Stimulated activated naive B cell treated with anti-CD40 and anti-IgM and Interleukin-4, amounts not matched to agents 10 μg/mL and 1 μg/mL and 100 μg/mL, for 72 hours (primary cell): ENCODE data around the gene CDC42EP4.
A peak's percentile ranks its signal among the peaks of the same experiment; 100 is the strongest.

ENCODE experiments used
- ATAC-seq, 2 donors: fragments of 150-1000 bp; cut with Tn5 transposase; replicated peaks; 2 replicates each; pipeline ENCODE4 v1.10.0; 2021; ENCODE audit warnings: moderate library complexity in 1 of 2
- DNase-seq: peaks from one replicate; pipeline ENCODE4 v3.0.0; 2021
- H3K27ac Mint-ChIP-seq: one replicate; pipeline ENCODE4 v1.8.0; 2022; ENCODE audit warnings: mild to moderate bottlenecking, mixed read lengths
- H3K27me3 Mint-ChIP-seq, 2 donors: one replicate each; pipeline ENCODE4 v1.8.0; 2022; ENCODE audit warnings: mixed read lengths in 2 of 2
- H3K36me3 Mint-ChIP-seq, 2 donors: one replicate each; pipeline ENCODE4 v1.8.0; 2022; ENCODE audit warnings: mixed read lengths in 2 of 2, mild to moderate bottlenecking in 1 of 2
- H3K4me1 Mint-ChIP-seq, 2 donors: one replicate each; pipeline ENCODE4 v1.8.0; 2022; ENCODE audit warnings: mixed read lengths in 2 of 2, mild to moderate bottlenecking in 1 of 2
- H3K4me3 Mint-ChIP-seq, 2 donors: one replicate each; pipeline ENCODE4 v1.8.0; 2022; ENCODE audit warnings: mild to moderate bottlenecking in 2 of 2, mixed read lengths in 2 of 2, moderate library complexity in 1 of 2
- H3K9me3 Mint-ChIP-seq, 2 donors: one replicate each; pipeline ENCODE4 v1.8.0; 2022; ENCODE audit warnings: mixed read lengths in 2 of 2, mild to moderate bottlenecking in 1 of 2

Gene CDC42EP4

DNA sequence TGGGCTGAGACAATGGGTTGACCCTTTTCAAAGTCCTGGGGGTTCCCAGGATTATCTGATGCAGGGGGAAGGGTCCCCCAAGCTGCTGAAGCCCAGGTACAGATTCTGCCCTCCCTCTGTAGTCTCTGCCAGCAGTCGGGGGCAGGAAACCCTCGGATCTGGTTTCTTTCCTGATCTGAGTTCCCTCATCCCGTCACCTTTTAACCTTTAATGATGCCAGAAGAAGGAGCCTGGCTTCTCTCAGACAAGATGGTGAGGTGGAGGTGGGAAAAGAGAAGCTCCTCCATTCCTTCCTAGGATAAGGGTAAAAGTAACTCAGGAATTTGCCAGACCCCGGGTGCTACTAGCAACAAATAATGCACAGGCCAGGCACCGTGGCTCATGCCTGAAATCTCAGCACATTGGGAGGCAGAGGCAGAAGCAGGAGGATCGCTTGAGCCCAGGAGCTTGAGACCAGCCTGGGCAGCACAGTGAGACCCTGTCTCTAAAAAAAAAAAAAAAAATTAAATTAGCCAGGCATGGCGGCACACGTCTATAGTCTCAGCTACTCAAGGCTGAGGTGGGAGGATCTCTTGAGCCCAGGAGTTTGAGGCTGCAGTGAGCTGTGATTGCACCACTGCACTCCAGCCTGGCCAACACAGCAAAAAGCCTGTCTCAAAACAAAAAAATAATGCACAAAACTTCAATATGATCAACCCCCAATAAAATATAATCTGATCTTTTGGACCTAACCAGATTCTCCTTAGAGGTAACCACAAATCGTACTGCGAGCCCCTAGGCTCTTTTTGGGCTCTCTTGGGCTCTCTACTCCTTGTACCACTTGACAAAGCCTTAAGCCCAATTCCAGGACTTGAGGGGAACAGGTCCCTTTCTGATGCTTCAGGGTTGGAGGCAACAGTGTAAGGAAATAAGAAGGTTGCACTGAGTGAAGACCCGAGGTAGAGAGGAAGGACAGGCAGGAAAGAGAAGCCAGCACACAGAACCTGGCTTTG lies 5.7 kb downstream of the CDC42EP4 start:
- no peak overlapping the region for H3K27ac Mint-ChIP-seq
- H3K4me3 Mint-ChIP-seq: no peak overlapping the region
- peaks cover 14 to 18% of the 10 kb centered on the region in 2 donors for H3K4me1 Mint-ChIP-seq
- peaks cover 23 to 50% of the 10 kb centered on the region in 2 donors for H3K27me3 Mint-ChIP-seq
- DNase-seq (no peak), ATAC-seq (no peak)
- H3K36me3 Mint-ChIP-seq: no peaks in the 10 kb centered on the region
- H3K9me3 Mint-ChIP-seq: no peaks in the 10 kb centered on the region

DNA sequence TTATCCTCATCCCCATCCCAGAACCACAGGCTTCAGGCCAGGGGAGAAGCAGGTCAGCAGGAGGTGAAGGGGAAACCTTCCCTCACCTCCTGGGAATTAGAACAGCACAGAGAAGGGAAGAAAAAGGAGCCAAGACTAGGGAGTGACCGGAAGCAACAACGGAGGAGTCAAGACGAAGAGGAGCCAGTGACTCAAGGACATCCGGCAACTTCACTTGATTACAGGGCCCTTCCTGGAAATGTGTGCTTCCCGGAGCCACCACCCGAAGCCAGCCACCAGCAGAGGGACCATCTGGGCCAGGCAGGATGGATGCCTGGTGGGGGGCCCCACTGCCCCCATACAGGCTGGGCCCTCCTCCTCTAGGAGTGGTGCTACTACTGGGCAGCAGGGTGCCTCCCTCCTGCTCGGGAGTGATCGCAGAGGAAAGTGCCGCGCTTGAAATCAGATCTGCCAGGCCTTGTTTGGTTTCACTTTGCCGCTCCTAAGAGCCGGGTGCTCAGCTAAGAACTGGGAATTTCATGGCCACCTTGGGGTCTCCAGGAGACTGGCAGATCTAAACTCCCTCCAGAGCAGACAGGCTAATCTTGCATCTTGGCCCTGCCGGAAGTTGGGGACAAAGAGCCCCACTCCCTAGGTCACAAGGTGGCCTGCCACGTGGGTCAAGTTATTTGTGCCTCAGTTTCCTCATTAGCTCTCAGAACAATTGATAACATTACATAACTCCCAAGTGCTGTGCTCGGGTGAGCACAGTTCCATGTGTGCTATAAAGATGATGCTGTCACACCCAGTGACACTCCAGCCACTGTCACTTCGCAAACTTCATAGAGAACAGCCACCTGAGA lies 6.6 kb downstream of the CDC42EP4 start:
- Mint-ChIP-seq H3K27ac (no peak overlapping the region), H3K9me3 (no peaks in the 10 kb centered on the region), H3K36me3 (no peaks in the 10 kb centered on the region), H3K27me3 (peaks cover 22 to 47% of the 10 kb centered on the region in 2 donors), H3K4me1 (peaks cover 10 to 11% of the 10 kb centered on the region in 2 donors), H3K4me3 (peak overlapping the region in 1 of 2 donors; percentile 53)
- ATAC-seq (peak in 1 of 2 donors; percentile 23), DNase-seq (no peak)

DNA sequence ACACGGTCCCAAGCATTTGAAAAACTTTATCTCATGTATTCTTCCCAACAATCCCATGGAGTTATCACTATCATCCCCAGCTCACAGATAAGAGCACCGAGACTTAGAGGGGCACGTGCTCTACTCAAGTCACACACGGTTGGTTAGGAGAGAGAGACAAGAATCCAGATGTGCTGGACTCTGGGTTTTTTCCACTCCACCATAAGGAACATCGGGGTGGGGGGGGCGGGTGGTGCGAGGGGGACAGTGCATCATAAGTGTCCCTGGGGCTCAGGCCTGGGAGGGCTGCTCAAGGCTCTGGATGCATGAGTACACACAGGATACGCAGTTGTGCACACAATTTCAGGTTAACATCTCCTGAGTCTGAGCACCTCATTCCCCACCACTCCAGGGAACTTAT lies 7.4 kb downstream of the CDC42EP4 start:
- no peak overlapping the region for H3K27ac Mint-ChIP-seq

DNA sequence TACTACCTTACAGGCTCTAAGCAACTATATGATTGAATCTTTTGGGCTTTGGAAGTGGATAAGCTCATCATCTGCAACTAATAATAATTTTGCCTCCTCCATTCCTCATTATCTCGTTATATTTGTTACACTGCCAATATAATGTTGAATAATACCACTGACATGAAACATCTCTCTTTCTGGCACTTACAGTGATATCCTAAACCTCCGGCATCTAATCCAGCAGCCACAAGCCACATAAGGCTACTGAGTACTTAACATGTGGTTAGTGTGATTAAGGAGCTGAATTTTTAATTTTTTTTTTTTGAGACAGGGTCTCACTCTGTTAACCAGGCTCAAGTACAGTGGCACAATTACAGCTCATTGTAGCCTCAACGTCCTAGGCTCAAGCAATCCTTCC lies 9.6 kb downstream of the CDC42EP4 start:
- H3K4me3 Mint-ChIP-seq: no peak overlapping the region
- H3K4me1 Mint-ChIP-seq: peaks cover 0 to 8% of the 10 kb centered on the region in 2 donors
- peaks cover 31 to 41% of the 10 kb centered on the region in 2 donors for H3K27me3 Mint-ChIP-seq
- H3K9me3 Mint-ChIP-seq: no peaks in the 10 kb centered on the region
- H3K27ac Mint-ChIP-seq: no peak overlapping the region
- no peak for ATAC-seq
- no peak for DNase-seq
- H3K36me3 Mint-ChIP-seq: no peaks in the 10 kb centered on the region

More for the DNA sequence above, 7.4 kb downstream of the CDC42EP4 start:
- no peak overlapping the region for H3K4me3 Mint-ChIP-seq
- H3K36me3 Mint-ChIP-seq: no peaks in the 10 kb centered on the region
- H3K4me1 Mint-ChIP-seq: peaks cover 4 to 5% of the 10 kb centered on the region in 2 donors
- H3K27me3 Mint-ChIP-seq: peaks cover 24 to 41% of the 10 kb centered on the region in 2 donors
- ATAC-seq (no peak), DNase-seq (no peak)
- no peaks in the 10 kb centered on the region for H3K9me3 Mint-ChIP-seq

DNA sequence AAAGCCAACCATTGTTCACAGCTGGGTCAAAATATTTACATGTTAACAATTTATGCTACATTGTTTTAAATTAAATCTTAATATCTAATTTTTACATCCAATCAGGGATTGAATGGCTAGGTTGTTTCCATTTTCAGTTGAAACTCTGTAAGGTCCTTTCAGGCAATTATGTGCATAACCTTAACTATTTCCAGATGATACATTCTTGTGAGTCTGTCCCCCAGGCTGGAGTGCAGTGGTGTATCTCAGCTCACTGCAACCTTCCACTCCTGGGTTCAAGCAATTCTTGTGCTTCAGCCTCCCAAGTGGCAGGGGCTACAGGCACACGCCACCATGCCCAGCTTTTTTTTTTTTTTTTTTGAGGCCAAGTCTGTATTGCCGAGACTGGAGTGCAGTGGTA lies 10.4 kb downstream of the CDC42EP4 start:
- Mint-ChIP-seq H3K36me3 (no peaks in the 10 kb centered on the region), H3K4me3 (no peak overlapping the region), H3K27ac (no peak overlapping the region), H3K9me3 (no peaks in the 10 kb centered on the region), H3K27me3 (peaks cover 31 to 36% of the 10 kb centered on the region in 2 donors), H3K4me1 (peaks cover 0 to 8% of the 10 kb centered on the region in 2 donors)
- no peak for DNase-seq
- no peak for ATAC-seq

DNA sequence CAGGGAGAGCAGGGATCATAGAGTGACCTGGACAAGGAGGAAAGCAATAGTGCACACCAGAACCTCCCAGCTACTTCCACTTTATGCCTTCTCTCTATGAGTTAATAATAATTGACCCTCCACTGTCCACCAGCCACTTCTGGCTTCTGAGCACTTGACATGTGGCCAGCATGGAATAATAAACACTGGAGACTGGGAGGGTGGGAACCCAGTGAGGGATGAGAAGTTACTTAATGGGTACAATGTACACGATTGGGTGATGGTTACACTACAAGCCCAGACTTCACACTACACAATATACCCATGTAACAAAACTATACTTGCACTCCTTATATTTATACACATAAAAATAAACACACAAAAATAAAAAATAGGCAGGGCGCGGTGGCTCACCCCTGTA lies 11.4 kb downstream of the CDC42EP4 start:
- Mint-ChIP-seq H3K27ac (no peak overlapping the region), H3K27me3 (peaks cover 29 to 31% of the 10 kb centered on the region in 2 donors), H3K36me3 (no peaks in the 10 kb centered on the region), H3K9me3 (no peaks in the 10 kb centered on the region), H3K4me1 (peaks cover 0 to 8% of the 10 kb centered on the region in 2 donors), H3K4me3 (no peak overlapping the region)
- DNase-seq (no peak), ATAC-seq (no peak)

DNA sequence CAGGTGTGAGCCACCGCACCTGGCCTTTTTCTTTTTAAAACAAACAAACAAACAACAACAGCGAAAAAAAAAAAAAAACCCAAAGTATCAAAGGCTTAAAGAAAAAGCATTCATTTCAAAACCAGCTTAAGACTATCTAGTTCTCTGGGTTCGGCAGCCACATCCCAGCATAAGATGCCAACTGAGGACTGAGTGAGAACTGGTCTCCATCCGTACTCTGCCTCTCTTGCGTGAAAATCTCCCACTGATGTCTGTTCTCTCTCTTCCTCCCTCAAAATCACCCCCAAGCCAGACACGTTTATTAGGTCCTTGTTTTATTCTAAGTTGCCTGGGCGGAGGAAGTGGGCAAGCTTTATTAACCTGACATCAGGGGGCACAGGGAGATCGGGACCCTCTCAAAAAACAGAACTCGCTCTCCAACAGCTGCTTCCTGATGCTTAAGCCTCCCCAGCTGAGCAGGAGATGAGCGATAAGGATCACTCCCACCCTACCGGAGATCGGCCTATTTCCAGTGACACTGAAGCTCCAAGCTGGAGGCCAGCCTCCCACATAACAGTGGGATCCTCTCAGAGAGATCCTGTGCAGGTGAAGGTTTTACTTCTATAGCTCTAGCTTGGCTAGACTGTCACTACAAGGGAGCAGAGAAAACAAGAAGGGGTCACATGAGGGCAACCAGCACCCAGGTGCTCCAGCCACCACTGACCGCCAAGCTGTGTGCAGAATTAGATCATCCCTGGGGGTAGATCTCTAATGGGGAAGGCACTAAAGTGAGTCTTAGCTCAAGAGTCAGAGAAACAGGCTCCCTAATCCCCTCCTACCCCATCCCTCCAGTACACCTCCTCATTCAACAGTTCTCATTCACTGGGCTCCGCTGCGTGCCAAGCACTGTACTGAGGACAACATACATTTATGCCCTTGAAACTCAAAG lies 13.6 kb downstream of the CDC42EP4 start:
- Mint-ChIP-seq H3K9me3 (no peaks in the 10 kb centered on the region), H3K4me3 (no peak overlapping the region), H3K36me3 (no peaks in the 10 kb centered on the region), H3K4me1 (peaks cover 0 to 4% of the 10 kb centered on the region in 2 donors), H3K27ac (no peak overlapping the region), H3K27me3 (peaks cover 21 to 29% of the 10 kb centered on the region in 2 donors)
- DNase-seq (no peak), ATAC-seq (no peak)

DNA sequence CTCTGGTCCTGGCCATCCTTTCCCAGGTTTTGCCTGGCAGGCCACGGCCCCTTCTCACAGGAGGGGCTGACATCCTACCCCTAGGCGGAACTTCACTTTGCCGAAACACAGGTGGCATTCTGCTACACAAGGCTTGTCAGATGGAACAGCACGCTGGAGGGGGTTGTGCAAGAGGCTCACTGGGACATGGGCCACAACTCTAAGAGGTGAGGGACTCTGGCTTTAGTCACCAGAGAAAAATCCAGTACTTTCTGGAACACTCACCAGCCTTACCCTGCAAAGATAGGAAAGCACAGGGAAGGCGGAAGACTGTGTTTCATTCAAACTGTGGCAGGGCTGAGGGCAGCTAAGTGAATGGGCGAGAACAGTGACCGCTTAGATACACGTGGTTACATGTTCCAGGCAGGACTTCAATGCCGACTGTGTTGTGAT lies 18.3 kb downstream of the CDC42EP4 start:
- Mint-ChIP-seq H3K27ac (no peak overlapping the region), H3K27me3 (peaks cover 39% of the 10 kb centered on the region in 2 donors), H3K9me3 (no peaks in the 10 kb centered on the region), H3K36me3 (no peaks in the 10 kb centered on the region), H3K4me3 (no peak overlapping the region), H3K4me1 (peaks cover 25 to 26% of the 10 kb centered on the region in 2 donors)
- DNase-seq: no peak
- ATAC-seq: no peak

DNA sequence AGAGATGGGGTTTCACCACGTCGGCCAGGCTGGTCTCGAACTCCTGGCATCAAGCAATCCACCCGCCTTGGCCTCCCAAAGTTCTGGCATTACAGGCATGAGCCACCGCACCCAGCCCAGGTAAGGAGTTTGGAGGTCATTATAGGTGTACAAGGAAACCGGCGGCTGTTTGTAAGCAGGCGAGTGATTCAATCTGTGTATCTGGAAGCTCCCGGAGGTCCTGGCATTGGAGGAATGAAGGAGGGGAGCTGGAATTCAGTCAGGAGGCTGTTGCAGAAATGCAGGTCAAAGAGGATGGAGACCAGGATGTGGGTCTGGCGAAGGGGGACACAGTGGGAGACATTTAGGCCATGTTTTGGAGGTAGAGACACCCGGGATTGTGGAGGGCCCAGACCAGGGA lies 18.8 kb downstream of the CDC42EP4 start:
- no peak for ATAC-seq
- Mint-ChIP-seq H3K27me3 (peaks cover 35 to 38% of the 10 kb centered on the region in 2 donors), H3K9me3 (no peaks in the 10 kb centered on the region), H3K27ac (no peak overlapping the region), H3K36me3 (no peaks in the 10 kb centered on the region), H3K4me1 (peaks cover 23 to 26% of the 10 kb centered on the region in 2 donors), H3K4me3 (no peak overlapping the region)
- no peak for DNase-seq

DNA sequence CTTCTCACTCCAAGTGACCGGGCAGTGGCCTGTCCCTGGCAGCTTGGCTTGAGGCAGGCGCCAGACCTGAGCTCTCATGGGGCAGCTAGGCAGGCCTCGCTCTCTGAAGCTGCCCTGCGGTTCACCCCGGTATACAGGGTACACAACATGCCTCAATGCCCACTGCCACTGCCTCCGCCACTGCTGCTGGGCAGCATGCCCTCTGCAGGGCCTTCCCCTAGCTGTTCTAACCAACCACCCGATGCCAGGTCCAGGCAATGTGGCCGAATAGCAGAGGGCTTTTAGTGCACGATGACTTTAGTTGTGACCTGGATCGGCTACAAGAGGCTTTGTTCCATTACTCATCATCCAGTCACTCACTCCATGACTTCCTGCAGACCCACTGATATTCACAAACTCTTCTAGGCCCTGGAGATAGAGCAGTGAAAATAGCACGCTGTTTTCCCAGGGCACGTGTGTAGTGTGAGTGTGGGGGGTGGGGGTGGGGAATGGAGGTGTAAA lies 19.7 kb downstream of the CDC42EP4 start:
- Mint-ChIP-seq H3K4me3 (no peak overlapping the region), H3K27me3 (peaks cover 38 to 39% of the 10 kb centered on the region in 2 donors), H3K36me3 (no peaks in the 10 kb centered on the region), H3K27ac (no peak overlapping the region), H3K4me1 (peaks cover 21 to 26% of the 10 kb centered on the region in 2 donors), H3K9me3 (no peaks in the 10 kb centered on the region)
- ATAC-seq (no peak), DNase-seq (no peak)

DNA sequence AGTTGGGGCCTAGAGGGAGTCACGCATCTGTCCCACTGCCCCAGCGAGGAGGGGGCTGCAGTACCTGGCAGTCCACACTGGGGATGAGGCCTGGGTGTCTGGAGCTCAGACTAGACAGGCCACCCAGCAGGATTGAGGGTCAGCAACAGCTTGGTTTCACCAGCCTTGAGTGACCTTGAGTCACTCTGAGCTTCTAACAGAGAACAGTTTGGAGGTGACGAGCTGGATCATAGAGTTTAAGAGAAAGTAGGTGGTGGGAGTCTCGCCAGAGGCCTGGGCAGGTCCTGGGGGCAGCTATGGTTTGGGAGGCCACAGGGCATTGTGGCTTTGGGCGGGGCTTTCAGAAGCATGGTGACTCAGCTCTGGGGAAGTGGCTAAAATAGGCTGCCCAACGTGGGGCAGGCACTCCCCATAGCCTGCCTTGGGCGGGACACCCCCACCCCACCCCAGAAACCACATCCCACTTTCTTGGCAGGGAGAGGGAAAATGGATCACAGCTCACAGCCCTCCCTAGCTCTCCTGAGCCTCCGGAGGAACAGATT lies 20.5 kb downstream of the CDC42EP4 start:
- peaks cover 43 to 47% of the 10 kb centered on the region in 2 donors for H3K27me3 Mint-ChIP-seq
- no peaks in the 10 kb centered on the region for H3K9me3 Mint-ChIP-seq
- DNase-seq (peak; percentile 26), ATAC-seq (peak; percentile 82 to 83)
- H3K27ac Mint-ChIP-seq: no peak overlapping the region
- H3K4me1 Mint-ChIP-seq: peaks cover 21 to 26% of the 10 kb centered on the region in 2 donors
- peak overlapping the region; percentile 1 to 5 for H3K4me3 Mint-ChIP-seq
- H3K36me3 Mint-ChIP-seq: no peaks in the 10 kb centered on the region

DNA sequence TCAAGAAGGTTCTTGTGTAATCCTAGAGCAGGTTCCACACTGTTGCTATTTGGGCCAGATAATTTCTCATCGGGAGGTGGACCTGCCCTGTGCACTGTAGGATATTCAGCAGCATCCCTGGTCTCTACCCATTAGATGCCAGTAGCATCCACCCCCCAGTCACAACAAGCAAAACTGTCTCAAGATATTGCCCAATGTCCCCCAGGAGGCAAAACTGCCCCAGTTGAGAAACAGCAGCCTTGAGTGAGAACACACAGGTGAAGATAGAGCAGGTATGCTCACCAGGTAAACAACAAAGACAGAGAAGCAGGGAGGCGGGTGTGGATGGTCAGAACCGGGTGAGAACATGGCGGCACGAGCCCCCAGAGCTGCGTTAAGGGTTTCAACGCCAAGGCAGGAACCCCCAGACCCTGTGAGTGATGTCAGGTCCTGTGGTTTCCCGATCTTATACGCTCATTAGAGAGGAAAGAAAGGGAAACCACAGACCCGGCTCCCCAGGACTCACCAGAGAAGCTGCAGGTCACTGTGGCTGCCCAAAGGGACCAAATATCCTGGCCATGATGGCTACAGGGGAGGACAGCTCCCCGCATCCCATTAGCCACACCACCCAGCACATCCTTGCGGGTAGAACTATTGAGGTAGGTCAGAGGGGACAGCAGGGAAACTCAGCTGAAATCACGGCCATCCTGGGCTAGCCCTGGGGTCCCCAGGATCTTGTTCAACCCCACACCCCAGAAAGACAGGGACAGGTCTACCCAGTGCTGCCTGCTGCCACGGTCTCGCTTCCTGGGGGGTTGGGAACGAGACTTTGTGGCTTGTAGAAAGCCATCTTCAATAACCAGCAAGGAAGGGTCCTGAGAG lies 21.2 kb downstream of the CDC42EP4 start:
- Mint-ChIP-seq H3K4me3 (peak overlapping the region; percentile 5 to 14), H3K9me3 (no peaks in the 10 kb centered on the region), H3K27me3 (peaks cover 43 to 49% of the 10 kb centered on the region in 2 donors), H3K27ac (peak overlapping the region; percentile 52), H3K36me3 (no peaks in the 10 kb centered on the region), H3K4me1 (peaks cover 21 to 26% of the 10 kb centered on the region in 2 donors)
- DNase-seq: no peak
- peak; percentile 27 to 33 for ATAC-seq
